ENCODE measurements around the gene RITA1. TPM values are rescaled to one million over a fixed set of nuclear protein-coding genes. Genes with fewer than 3 reads are reported as not detected.

RITA1 gene
- total and polyA plus RNA-seq, 2 experiments from 2014 or later = 16.1 to 26.9 TPM

- whole genome bisulfite sequencing (ENCODE audit: low lambda C conversion rate, missing lambda C conversion rate) = 96% methylated on average over 18 of the region's 19 CpGs
- Histone ChIP-seq H4K20me1 (ENCODE audit: insufficient read depth, poor library complexity, severe bottlenecking) (peaks cover 2% of the 10 kb centered on the region), H3K4me3 (no peak overlapping the region), H3K4me1 (ENCODE audit: insufficient read depth) (peaks cover 5% of the 10 kb centered on the region), H3K79me2 (peaks cover 11% of the 10 kb centered on the region), H2AFZ (no peak overlapping the region), H3K27me3 (no peaks in the 10 kb centered on the region), H3K9me2 (replicated peaks; ENCODE audit: insufficient read depth) (no peaks in the 10 kb centered on the region), H3K27ac (no peak overlapping the region), H3K36me3 (replicated peaks; ENCODE audit: insufficient read depth, low read depth) (no peaks in the 10 kb centered on the region), H3K4me2 (no peak overlapping the region), H3K9me3 (ENCODE audit: low read depth) (no peaks in the 10 kb centered on the region)
- no peak for DNase-seq (ENCODE audit: low spot score)
- TF ChIP-seq EZH2phosphoT487 (IDR thresholded peaks at IDR 0.05; ENCODE audit: low read depth, severe bottlenecking, unreplicated experiment) (no peak), CTCF (IDR thresholded peaks at IDR 0.05; ENCODE audit: poor library complexity) (no peak), EZH2 (IDR thresholded peaks at IDR 0.05; ENCODE audit: borderline replicate concordance) (no peak)
Observed at GRCh38 chr12:113191227-113191626, 5.7 kb downstream of the RITA1 start.

GRCh38 chr12:113194971-113195391, 9.5 kb downstream of the RITA1 start:
- Histone ChIP-seq H4K20me1 (ENCODE audit: insufficient read depth, poor library complexity, severe bottlenecking) (no peaks in the 10 kb centered on the region), H3K4me3 (no peak overlapping the region), H3K27me3 (no peaks in the 10 kb centered on the region), H3K79me2 (no peaks in the 10 kb centered on the region), H3K9me2 (replicated peaks; ENCODE audit: insufficient read depth) (no peaks in the 10 kb centered on the region), H3K36me3 (replicated peaks; ENCODE audit: insufficient read depth, low read depth) (no peaks in the 10 kb centered on the region), H3K4me1 (ENCODE audit: insufficient read depth) (no peaks in the 10 kb centered on the region), H3K27ac (no peak overlapping the region), H3K9me3 (ENCODE audit: low read depth) (no peaks in the 10 kb centered on the region), H3K4me2 (no peak overlapping the region), H2AFZ (no peak overlapping the region)
- TF ChIP-seq CTCF (IDR thresholded peaks at IDR 0.05; ENCODE audit: poor library complexity) = no peak
- no peak for TF ChIP-seq EZH2 (IDR thresholded peaks at IDR 0.05; ENCODE audit: borderline replicate concordance)
- no peak for DNase-seq (ENCODE audit: low spot score)
- WGBS (ENCODE audit: low lambda C conversion rate, missing lambda C conversion rate) = 78% methylated on average over 4 of the region's 4 CpGs

- 94% methylated on average over 10 of the region's 13 CpGs for WGBS (ENCODE audit: low lambda C conversion rate, missing lambda C conversion rate)
Observed at GRCh38 chr12:113195598-113195997, 10.1 kb downstream of the RITA1 start.

More at GRCh38 chr12:113195598-113195997, 10.1 kb downstream of the RITA1 start:
- TF ChIP-seq EZH2 (IDR thresholded peaks at IDR 0.05; ENCODE audit: borderline replicate concordance) (no peak), EZH2phosphoT487 (IDR thresholded peaks at IDR 0.05; ENCODE audit: low read depth, severe bottlenecking, unreplicated experiment) (no peak), CTCF (IDR thresholded peaks at IDR 0.05; ENCODE audit: poor library complexity) (no peak)
- H4K20me1 ChIP-seq (ENCODE audit: insufficient read depth, poor library complexity, severe bottlenecking) = no peaks in the 10 kb centered on the region
- no peaks in the 10 kb centered on the region for H3K79me2 ChIP-seq
- no peaks in the 10 kb centered on the region for H3K4me1 ChIP-seq (ENCODE audit: insufficient read depth)
- H3K4me3 ChIP-seq = no peak overlapping the region
- no peaks in the 10 kb centered on the region for H3K9me2 ChIP-seq (replicated peaks; ENCODE audit: insufficient read depth)
- H3K36me3 ChIP-seq (replicated peaks; ENCODE audit: insufficient read depth, low read depth) = no peaks in the 10 kb centered on the region
- DNase-seq (ENCODE audit: low spot score) = no peak
- no peak overlapping the region for H3K4me2 ChIP-seq
- no peak overlapping the region for H3K27ac ChIP-seq
- H3K9me3 ChIP-seq (ENCODE audit: low read depth) = no peaks in the 10 kb centered on the region
- no peaks in the 10 kb centered on the region for H3K27me3 ChIP-seq
- no peak overlapping the region for H2AFZ ChIP-seq
